H1 (cell line): ENCODE results near the gene IP6K3. TPM values are rescaled to one million over a fixed set of nuclear protein-coding genes. Genes with fewer than 3 reads are reported as not detected.

Experiments
- CTCF ChIA-PET: fragments of 300-600 bp; sonication (Branson Sonifier 250); formaldehyde crosslinking; loops from one replicate; lab custom pipeline; 2021; ENCODE audit not compliant: partially characterized antibody; lab: Charles Lee
- POLR2A ChIA-PET: fragments of 300-600 bp; sonication (Branson Sonifier 250); formaldehyde crosslinking; loops from one replicate; lab custom pipeline; 2021; ENCODE audit warnings: inconsistent platforms; ENCODE audit not compliant: partially characterized antibody; lab: Charles Lee
- DNase-seq, 2 experiments: peaks; one replicate each; pipeline versions ENCODE4 v3.0.0 to v3.0.0-alpha.2; 2010 to 2022; ENCODE audit warnings: low spot score in 2 of 2, low read depth in 1 of 2, mixed read lengths in 1 of 2
- FAIRE-seq: peaks from 2 replicates; lab custom pipeline; 2011; peaks lifted over from hg19 to GRCh38; lab: Jason Lieb, UNC
- H2AFZ ChIP-seq: 2 replicates; pipeline ENCODE4 v1.8.1; 2012; ENCODE audit warnings: low read length, inconsistent platforms
- H2AK5ac ChIP-seq: 2 replicates; pipeline ENCODE4 v1.6.1; 2013; ENCODE audit warnings: low read depth, low read length
- H2BK120ac ChIP-seq: replicated peaks from 2 replicates; pipeline ENCODE3; 2013; ENCODE audit warnings: low read depth, low read length, inconsistent platforms
- H2BK12ac ChIP-seq: 2 replicates; pipeline ENCODE4 v1.6.1; 2013; ENCODE audit warnings: low read depth, low read length
- H2BK15ac ChIP-seq: 2 replicates; pipeline ENCODE4 v1.6.1; 2013; ENCODE audit warnings: low read length
- H2BK20ac ChIP-seq: 2 replicates; pipeline ENCODE4 v1.6.1; 2013; ENCODE audit warnings: low read length
- H2BK5ac ChIP-seq: 2 replicates; pipeline ENCODE4 v1.6.1; 2013; ENCODE audit warnings: low read depth, low read length
- H3K14ac ChIP-seq: 2 replicates; pipeline ENCODE4 v1.6.1; 2013; ENCODE audit warnings: inconsistent platforms; ENCODE audit not compliant: insufficient read length
- H3K18ac ChIP-seq: 2 replicates; pipeline ENCODE4 v1.6.1; 2013; ENCODE audit warnings: low read length; ENCODE audit errors: extremely low read depth
- H3K23ac ChIP-seq: 2 replicates; pipeline ENCODE4 v1.6.1; 2013; ENCODE audit warnings: inconsistent platforms; ENCODE audit not compliant: insufficient read length
- H3K23me2 ChIP-seq: 2 replicates; pipeline ENCODE4 v1.6.1; 2013; ENCODE audit warnings: low read depth, low read length
- H3K27ac ChIP-seq: 2 replicates; pipeline ENCODE4 v1.6.1; 2011; ENCODE audit warnings: low read depth, low read length, inconsistent platforms
- H3K27me3 ChIP-seq, 4 experiments: replicated peaks in 1 of 4; 1 replicate in 1 of 4; 2 replicates in 3 of 4; pipeline versions ENCODE4 v1.6.1 to v1.8.1; 2011 to 2013; ENCODE audit warnings: low read length in 3 of 4, mild to moderate bottlenecking in 3 of 4, inconsistent platforms in 2 of 4, mixed read lengths in 2 of 4, moderate library complexity in 1 of 4; ENCODE audit not compliant: control insufficient read depth in 3 of 4, insufficient read depth in 3 of 4; ENCODE audit errors: extremely low read depth in 1 of 4
- H3K36me3 ChIP-seq, 4 experiments: 2 replicates each; pipeline versions ENCODE4 v1.6.1 to v1.8.1; 2011 to 2013; ENCODE audit warnings: mild to moderate bottlenecking in 4 of 4, low read length in 3 of 4, moderate library complexity in 2 of 4, control low read depth in 1 of 4, inconsistent platforms in 1 of 4; ENCODE audit not compliant: insufficient read depth in 4 of 4, control insufficient read depth in 2 of 4
- H3K4ac ChIP-seq: replicated peaks from 2 replicates; pipeline ENCODE3; 2013; ENCODE audit warnings: low read length, low read depth, mixed read lengths, inconsistent platforms; ENCODE audit not compliant: insufficient read length
- H3K4me1 ChIP-seq, 4 experiments: replicated peaks in 1 of 4; 1 replicate in 1 of 4; 2 replicates in 3 of 4; pipeline versions ENCODE4 v1.6.1 to v1.8.1; 2011 to 2013; ENCODE audit warnings: low read length in 3 of 4, inconsistent platforms in 2 of 4, mixed read lengths in 1 of 4; ENCODE audit not compliant: insufficient read depth in 4 of 4, control insufficient read depth in 3 of 4
- H3K4me2 ChIP-seq, 2 experiments: 2 replicates each; pipeline versions ENCODE4 v1.6.1 to v1.8.1; 2011 to 2013; ENCODE audit warnings: low read depth in 2 of 2, low read length in 2 of 2, control low read depth in 1 of 2, inconsistent platforms in 1 of 2, mild to moderate bottlenecking in 1 of 2; ENCODE audit not compliant: insufficient read depth in 1 of 2
- H3K4me3 ChIP-seq, 4 experiments: fragments of 200-600, 300-600 bp in 1 of 4; sonication (generic), shearing (Covaris generic), sonication (Bioruptor Twin) in 1 of 4; 2 replicates each; pipeline versions ENCODE4 v1.5.1 to v1.8.1; 2011 to 2016; ENCODE audit warnings: low read length in 4 of 4, low read depth in 3 of 4, control low read depth in 2 of 4, inconsistent platforms in 2 of 4, mild to moderate bottlenecking in 2 of 4, mixed read lengths in 1 of 4, moderate library complexity in 1 of 4; ENCODE audit not compliant: insufficient read depth in 2 of 4; ENCODE audit errors: extremely low read depth in 1 of 4
- H3K56ac ChIP-seq: replicated peaks from 2 replicates; pipeline ENCODE3; 2013; ENCODE audit warnings: low read depth, mild to moderate bottlenecking, mixed read lengths, low read length, inconsistent platforms; ENCODE audit not compliant: insufficient read length
- H3K79me1 ChIP-seq: 2 replicates; pipeline ENCODE4 v1.6.1; 2013; ENCODE audit warnings: low read depth, low read length, control low read depth
- H3K79me2 ChIP-seq, 2 experiments: 2 replicates each; pipeline versions ENCODE4 v1.6.1 to v1.8.1; 2012 to 2013; ENCODE audit warnings: low read length in 2 of 2, mild to moderate bottlenecking in 2 of 2, inconsistent platforms in 1 of 2; ENCODE audit not compliant: insufficient read depth in 2 of 2, control insufficient read depth in 1 of 2
- H3K9ac ChIP-seq, 4 experiments: replicated peaks in 1 of 4; 1 replicate in 1 of 4; 2 replicates in 3 of 4; pipeline versions ENCODE4 v1.6.1 to v1.8.1; 2011 to 2013; ENCODE audit warnings: low read depth in 3 of 4, low read length in 3 of 4, control low read depth in 2 of 4, mild to moderate bottlenecking in 2 of 4, moderate library complexity in 2 of 4, inconsistent platforms in 1 of 4; ENCODE audit errors: extremely low read depth in 1 of 4
- H3K9me3 ChIP-seq, 2 experiments: 2 replicates each; pipeline versions ENCODE4 v1.6.1 to v1.8.1; 2012 to 2013; ENCODE audit warnings: mild to moderate bottlenecking in 2 of 2, moderate library complexity in 2 of 2, control low read depth in 1 of 2, inconsistent platforms in 1 of 2, low read depth in 1 of 2, low read length in 1 of 2, mixed read lengths in 1 of 2; ENCODE audit not compliant: insufficient read depth in 2 of 2
- H4K20me1 ChIP-seq, 2 experiments: replicated peaks in 1 of 2; 2 replicates each; pipeline versions ENCODE3 to v1.8.1; 2011 to 2013; ENCODE audit warnings: inconsistent platforms in 2 of 2, low read length in 2 of 2, mild to moderate bottlenecking in 1 of 2; ENCODE audit not compliant: insufficient read depth in 2 of 2, control insufficient read depth in 1 of 2
- H4K5ac ChIP-seq: 2 replicates; pipeline ENCODE4 v1.6.1; 2013; ENCODE audit warnings: low read length, low read depth, mixed read lengths, inconsistent platforms; ENCODE audit not compliant: insufficient read length
- H4K8ac ChIP-seq: 2 replicates; pipeline ENCODE4 v1.8.0; 2013; ENCODE audit warnings: mild to moderate bottlenecking, moderate library complexity, low read length, inconsistent platforms; ENCODE audit not compliant: insufficient read depth; ENCODE audit errors: extremely low read depth
- H4K91ac ChIP-seq: replicated peaks from 2 replicates; pipeline ENCODE3; 2013; ENCODE audit warnings: low read length, mixed read lengths, inconsistent platforms; ENCODE audit not compliant: insufficient read length
- BACH1 ChIP-seq: IDR thresholded peaks from 2 replicates; pipeline ENCODE4 v1.6.1; 2012; ENCODE audit warnings: low read length, improper control_type of control experiment
- BCL11A ChIP-seq, 2 experiments: IDR thresholded peaks; one replicate each; pipeline ENCODE4 v1.6.1; 2011; ENCODE audit warnings: low read depth in 2 of 2, low read length in 2 of 2, mild to moderate bottlenecking in 2 of 2
- CHD1 ChIP-seq: IDR thresholded peaks from 2 replicates; pipeline ENCODE4 v1.6.1; 2012; ENCODE audit warnings: low read depth, low read length, improper control_type of control experiment
- CTBP2 ChIP-seq: IDR thresholded peaks from 2 replicates; pipeline ENCODE4 v1.7.0; 2011; ENCODE audit warnings: borderline replicate concordance, mild to moderate bottlenecking, moderate library complexity, mixed read lengths, low read length; ENCODE audit not compliant: insufficient read depth, insufficient read length
- EZH2 ChIP-seq: fragments of 200-600 bp; sonication (generic); IDR thresholded peaks from 2 replicates; pipeline ENCODE4 v1.7.1; 2012; ENCODE audit warnings: low read depth, mild to moderate bottlenecking, moderate library complexity, low read length, inconsistent platforms; ENCODE audit not compliant: severe bottlenecking
- GTF2F1 ChIP-seq: IDR thresholded peaks from 2 replicates; pipeline ENCODE4 v1.6.1; 2012; ENCODE audit warnings: low read depth, low read length, improper control_type of control experiment, borderline replicate concordance
- JUN ChIP-seq: IDR thresholded peaks from 2 replicates; pipeline ENCODE4 v1.6.1; 2011; ENCODE audit warnings: low read depth, mild to moderate bottlenecking, improper control_type of control experiment, low read length
- NRF1 ChIP-seq: IDR thresholded peaks from 2 replicates; pipeline ENCODE4 v1.6.1; 2011; ENCODE audit warnings: mild to moderate bottlenecking, low read depth, low read length, improper control_type of control experiment
- SP1 ChIP-seq: IDR thresholded peaks from 2 replicates; pipeline ENCODE4 v1.6.1; 2011; ENCODE audit warnings: low read depth, low read length
- SRF ChIP-seq: IDR thresholded peaks from 2 replicates; pipeline ENCODE4 v1.6.1; 2011; ENCODE audit warnings: mild to moderate bottlenecking, low read depth, low read length, moderate library complexity
- TAF7 ChIP-seq: optimal IDR thresholded peaks from 2 replicates; pipeline ENCODE3; 2011; ENCODE audit warnings: low read depth, mild to moderate bottlenecking, inconsistent platforms, low read length, moderate library complexity, borderline replicate concordance
- USF2 ChIP-seq: IDR thresholded peaks from 2 replicates; pipeline ENCODE4 v1.6.1; 2011; ENCODE audit warnings: low read length, improper control_type of control experiment
- WGBS, 2 experiments: shearing (Covaris generic) in 1 of 2; methylation state at CpG; one replicate each; pipeline versions ENCODE4 v1.1.6 to v1.1.7; 2013 to 2015; ENCODE audit warnings: low lambda C conversion rate in 2 of 2, mixed read lengths in 2 of 2, inconsistent platforms in 1 of 2, low coverage in 1 of 2, missing lambda C conversion rate in 1 of 2; ENCODE audit not compliant: insufficient replicate concordance in 2 of 2, insufficient coverage in 1 of 2, insufficient read length in 1 of 2; ENCODE audit errors: extremely low coverage in 1 of 2, missing lambda C conversion rate in 1 of 2; 5-methylcytosine and 5-hydroxymethylcytosine counted together
- polyA plus RNA-seq, 7 experiments: library from polyadenylated mRNA; depleted of rRNA in 3 of 7; stranded (reverse) in 5 of 7; unstranded in 2 of 7; fragments of >200 nt in 5 of 7; fragments of 200-250 nt in 2 of 7; gene quantifications; 1 replicate in 5 of 7; 2 replicates in 1 of 7; 4 replicates in 1 of 7; pipeline versions ENCODE4 v1.2.1 to v1.2.3, GENCODE V29; 2011 to 2013; ENCODE audit warnings: missing spikeins in 2 of 7, mixed read lengths in 2 of 7
- total RNA-seq: library from RNA; stranded (reverse); fragmentation: NEBNext Ultra II Directional; extraction: Animal tissue kit (Norgen Biotek cat#: 25700); gene quantifications from 2 replicates; pipeline ENCODE4 v1.2.1, GENCODE V29; 2021

The IP6K3 gene
- total and polyA plus RNA-seq, 2 of the 8 experiments (the other 6 are each of a cell fraction or from before 2014, with no cell fraction given): 0.22 to 0.73 TPM

GRCh38 chr6:33727932-33728331 lies 18.8 kb downstream of the IP6K3 start:
- WGBS, 2 experiments: 96% methylated on average over 11 of the region's 11 CpGs; no CpG with 5 or more reads in 1 of the 2 experiments
- CTCF ChIA-PET: interaction anchor here (0.6 to 1.7 kb wide), 8 partner anchors 10 to 231 kb away, joined by 3 to 6 read pairs (median 3); no protein-coding TSS in a partner anchor
- no peak for FAIRE-seq
- TF ChIP-seq EZH2 (no peak), USF2 (no peak), BCL11A (IDR thresholded peaks at IDR 0.05; ENCODE audit: low read depth in 2 of 2, low read length in 2 of 2) (no peak), SP1 (no peak), SRF (no peak), CTBP2 (no peak), NRF1 (no peak), CHD1 (no peak), GTF2F1 (no peak), TAF7 (no peak), JUN (no peak), BACH1 (no peak)

More at GRCh38 chr6:33727932-33728331, 18.8 kb downstream of the IP6K3 start:
- no peak overlapping the region; the same call in 1 of the 2 replicates for H3K18ac ChIP-seq
- H4K8ac ChIP-seq: no peak overlapping the region
- no peaks in the 10 kb centered on the region for H3K23me2 ChIP-seq
- H4K20me1 ChIP-seq: no peaks in the 10 kb centered on the region
- H3K79me1 ChIP-seq: no peaks in the 10 kb centered on the region
- H3K27me3 ChIP-seq: peaks cover 0 to 6% (median 0%) of the 10 kb centered on the region in 4 experiments; a peak in 3 of 7 replicates
- H3K56ac ChIP-seq: no peak overlapping the region
- no peak for DNase-seq
- no peaks in the 10 kb centered on the region; a peak in 1 of 4 replicates for H3K9me3 ChIP-seq
- no peaks in the 10 kb centered on the region for H3K36me3 ChIP-seq
- H4K5ac ChIP-seq: no peak overlapping the region
- H3K4me1 ChIP-seq: peaks cover 3 to 8% (median 4%) of the 10 kb centered on the region in 4 experiments; a peak in 6 of 7 replicates
- no peak overlapping the region for H2AK5ac ChIP-seq
- H3K79me2 ChIP-seq: no peaks in the 10 kb centered on the region
- POLR2A ChIA-PET: interaction anchor here (0.7 to 2.4 kb wide), 4 partner anchors 12 to 55 kb away, joined by 3 to 7 read pairs (median 5); partner anchors contain the start of gene UQCC2
- H2BK5ac ChIP-seq: no peak overlapping the region
- H3K23ac ChIP-seq: no peak overlapping the region
- no peak overlapping the region for H2AFZ ChIP-seq
- H3K4me2 ChIP-seq: no peak overlapping the region
- H2BK12ac ChIP-seq: no peak overlapping the region
- H3K9ac ChIP-seq: no peak overlapping the region
- H3K4ac ChIP-seq: no peak overlapping the region
- H2BK20ac ChIP-seq: no peak overlapping the region
- H2BK120ac ChIP-seq: no peak overlapping the region
- no peak overlapping the region for H4K91ac ChIP-seq
- H2BK15ac ChIP-seq: no peak overlapping the region; the same call in 1 of the 2 replicates
- H3K4me3 ChIP-seq: no peak overlapping the region
- no peak overlapping the region for H3K27ac ChIP-seq
- H3K14ac ChIP-seq: no peak overlapping the region
